Neuronal stem cell (in vitro differentiated cells): ENCODE results near the gene PDE10A.
"Not testable (repeated sequence)": the region's sequence is repeated elsewhere in the genome, so short reads cannot be mapped to it uniquely, and the experiment has no call there.

Source experiments
- DNase-seq: peaks from one replicate; pipeline ENCODE4 v3.0.0-alpha.2; 2013; ENCODE audit warnings: low spot score
- H2AFZ ChIP-seq: one replicate; pipeline ENCODE4 v1.6.1; 2013; ENCODE audit warnings: mild to moderate bottlenecking, low read length, inconsistent platforms
- H2AK5ac ChIP-seq: 2 replicates; pipeline ENCODE4 v1.6.1; 2013; ENCODE audit warnings: low read depth, mild to moderate bottlenecking, inconsistent platforms, low read length, moderate library complexity, mixed read lengths
- H2BK120ac ChIP-seq: 2 replicates; pipeline ENCODE4 v1.6.1; 2013; ENCODE audit warnings: low read depth, mild to moderate bottlenecking, inconsistent platforms, low read length, moderate library complexity, mixed read lengths
- H2BK12ac ChIP-seq: one replicate; pipeline ENCODE4 v1.6.1; 2013; ENCODE audit warnings: low read length, inconsistent platforms
- H2BK15ac ChIP-seq: 2 replicates; pipeline ENCODE4 v1.6.1; 2013; ENCODE audit warnings: mild to moderate bottlenecking, low read length, inconsistent platforms, mixed read lengths
- H2BK5ac ChIP-seq: one replicate; pipeline ENCODE4 v1.6.1; 2013; ENCODE audit warnings: inconsistent platforms, mild to moderate bottlenecking, low read length, moderate library complexity
- H3K14ac ChIP-seq: one replicate; pipeline ENCODE4 v1.6.1; 2013; ENCODE audit warnings: low read length, inconsistent platforms
- H3K18ac ChIP-seq: 2 replicates; pipeline ENCODE4 v1.6.1; 2013; ENCODE audit warnings: low read length, inconsistent platforms
- H3K23ac ChIP-seq: 2 replicates; pipeline ENCODE4 v1.6.1; 2013; ENCODE audit warnings: low read depth, mild to moderate bottlenecking, mixed read lengths, low read length, inconsistent platforms; ENCODE audit not compliant: poor library complexity
- H3K27ac ChIP-seq: replicated peaks from 3 replicates; pipeline ENCODE4 v1.5.1; 2013; ENCODE audit warnings: low read length, inconsistent platforms
- H3K27me3 ChIP-seq, 3 experiments: 2 replicates each; pipeline ENCODE4 v1.6.1; 2013; ENCODE audit warnings: low read length in 3 of 3, mild to moderate bottlenecking in 2 of 3, inconsistent platforms in 1 of 3, low read depth in 1 of 3, mixed read lengths in 1 of 3, moderate library complexity in 1 of 3; ENCODE audit not compliant: control insufficient read depth in 3 of 3, insufficient read depth in 3 of 3
- H3K36me3 ChIP-seq, 2 donors: replicated peaks in 1 of 2; 2 replicates each; pipeline ENCODE4 v1.6.1; 2013; ENCODE audit warnings: low read length in 2 of 2; ENCODE audit not compliant: control insufficient read depth in 2 of 2, insufficient read depth in 2 of 2
- H3K4ac ChIP-seq: 2 replicates; pipeline ENCODE4 v1.6.1; 2013; ENCODE audit warnings: inconsistent platforms, mild to moderate bottlenecking, low read length, moderate library complexity
- H3K4me1 ChIP-seq, 2 donors: 1 replicate in 1 of 2; 2 replicates in 1 of 2; pipeline ENCODE4 v1.6.1; 2013; ENCODE audit warnings: low read length in 2 of 2, low read depth in 1 of 2; ENCODE audit not compliant: control insufficient read depth in 2 of 2, insufficient read depth in 1 of 2
- H3K4me2 ChIP-seq: one replicate; pipeline ENCODE4 v1.6.1; 2013; ENCODE audit warnings: mild to moderate bottlenecking, low read length, inconsistent platforms; ENCODE audit not compliant: insufficient read depth, poor library complexity, severe bottlenecking
- H3K4me3 ChIP-seq, 2 donors: 2 replicates each; pipeline ENCODE4 v1.5.1; 2013; ENCODE audit warnings: low read length in 2 of 2, mild to moderate bottlenecking in 2 of 2, inconsistent platforms in 1 of 2, moderate library complexity in 1 of 2
- H3K79me1 ChIP-seq: one replicate; pipeline ENCODE4 v1.6.1; 2013; ENCODE audit warnings: low read depth, mild to moderate bottlenecking, inconsistent platforms, low read length, moderate library complexity
- H3K9ac ChIP-seq: one replicate; pipeline ENCODE4 v1.6.1; 2013; ENCODE audit warnings: mild to moderate bottlenecking, low read depth, low read length, inconsistent platforms; ENCODE audit not compliant: poor library complexity
- H3K9me3 ChIP-seq, 2 donors: replicated peaks in 1 of 2; 2 replicates each; pipeline versions ENCODE3 to v1.6.1; 2013; ENCODE audit warnings: low read length in 2 of 2, mild to moderate bottlenecking in 2 of 2, inconsistent platforms in 1 of 2, low read depth in 1 of 2, mixed read lengths in 1 of 2, moderate library complexity in 1 of 2; ENCODE audit not compliant: control insufficient read depth in 2 of 2, insufficient read depth in 1 of 2
- H4K8ac ChIP-seq: one replicate; pipeline ENCODE4 v1.6.1; 2013; ENCODE audit warnings: low read depth, mild to moderate bottlenecking, inconsistent platforms, low read length, moderate library complexity
- H4K91ac ChIP-seq: one replicate; pipeline ENCODE4 v1.6.1; 2013; ENCODE audit warnings: low read length, low read depth, mild to moderate bottlenecking, inconsistent platforms; ENCODE audit not compliant: poor library complexity
- WGBS, 2 donors: extraction: QIAGEN DNeasy Blood & Tissue Kit; methylation state at CpG; one replicate each; pipeline ENCODE4 v1.1.7; 2013; ENCODE audit warnings: missing lambda C conversion rate in 2 of 2, mixed read lengths in 1 of 2; ENCODE audit not compliant: insufficient read length in 2 of 2, insufficient replicate concordance in 1 of 2; ENCODE audit errors: extremely low coverage in 2 of 2; 5-methylcytosine and 5-hydroxymethylcytosine counted together

Gene PDE10A

DNA sequence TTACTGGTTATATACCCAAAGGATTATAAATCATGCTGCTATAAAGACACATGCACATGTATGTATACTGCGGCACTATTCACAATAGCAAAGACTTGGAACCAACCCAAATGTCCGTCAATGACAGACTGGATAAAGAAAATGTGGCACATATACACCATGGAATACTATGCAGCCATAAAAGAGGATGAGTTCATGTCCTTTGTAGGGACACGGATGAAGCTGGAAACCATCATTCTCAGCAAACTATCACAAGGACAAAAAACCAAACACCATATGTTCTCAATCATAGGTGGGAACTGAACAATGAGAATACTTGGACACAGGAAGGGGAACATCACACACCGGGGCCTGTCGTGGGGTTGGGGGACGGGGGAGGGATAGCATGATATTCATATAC lies 104.9 kb downstream of the PDE10A start:
- not testable (repeated sequence) for H3K4me1 ChIP-seq, H3K27me3 ChIP-seq, H3K4ac ChIP-seq, H3K18ac ChIP-seq, H2BK12ac ChIP-seq, DNase-seq, H4K8ac ChIP-seq, H3K14ac ChIP-seq, H4K91ac ChIP-seq, H3K79me1 ChIP-seq, H3K4me2 ChIP-seq, H2AFZ ChIP-seq, H3K36me3 ChIP-seq, H2BK120ac ChIP-seq, H2BK15ac ChIP-seq, H3K23ac ChIP-seq, H3K27ac ChIP-seq, H2AK5ac ChIP-seq, H3K4me3 ChIP-seq, H3K9ac ChIP-seq, H2BK5ac ChIP-seq
- peaks cover 7 to 31% of the 10 kb centered on the region in 2 donors for H3K9me3 ChIP-seq
- WGBS, 2 donors = no CpG with 5 or more reads among the region's 6 CpGs

DNA sequence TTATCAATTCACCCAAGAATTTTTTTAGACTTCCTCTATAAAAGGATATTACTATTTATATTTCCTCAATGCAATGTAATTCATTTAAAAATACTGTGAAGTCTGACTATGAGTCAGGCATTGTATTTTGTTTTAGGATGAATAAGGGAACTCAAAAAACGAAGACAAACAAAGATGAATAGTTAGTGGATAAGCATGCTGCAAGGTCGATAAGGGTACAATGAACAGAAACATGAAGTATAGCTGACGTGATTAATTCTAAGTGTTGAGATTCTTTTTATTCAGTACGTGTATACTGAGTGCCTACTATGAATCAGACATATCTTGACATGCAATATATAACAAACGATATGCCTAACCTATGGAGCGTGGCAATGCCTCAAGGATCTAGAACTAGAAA lies 105.4 kb downstream of the PDE10A start:
- no peak overlapping the region for H2BK5ac ChIP-seq
- H3K9me3 ChIP-seq = peaks cover 7 to 31% of the 10 kb centered on the region in 2 donors
- H4K8ac ChIP-seq = no peak overlapping the region

DNA sequence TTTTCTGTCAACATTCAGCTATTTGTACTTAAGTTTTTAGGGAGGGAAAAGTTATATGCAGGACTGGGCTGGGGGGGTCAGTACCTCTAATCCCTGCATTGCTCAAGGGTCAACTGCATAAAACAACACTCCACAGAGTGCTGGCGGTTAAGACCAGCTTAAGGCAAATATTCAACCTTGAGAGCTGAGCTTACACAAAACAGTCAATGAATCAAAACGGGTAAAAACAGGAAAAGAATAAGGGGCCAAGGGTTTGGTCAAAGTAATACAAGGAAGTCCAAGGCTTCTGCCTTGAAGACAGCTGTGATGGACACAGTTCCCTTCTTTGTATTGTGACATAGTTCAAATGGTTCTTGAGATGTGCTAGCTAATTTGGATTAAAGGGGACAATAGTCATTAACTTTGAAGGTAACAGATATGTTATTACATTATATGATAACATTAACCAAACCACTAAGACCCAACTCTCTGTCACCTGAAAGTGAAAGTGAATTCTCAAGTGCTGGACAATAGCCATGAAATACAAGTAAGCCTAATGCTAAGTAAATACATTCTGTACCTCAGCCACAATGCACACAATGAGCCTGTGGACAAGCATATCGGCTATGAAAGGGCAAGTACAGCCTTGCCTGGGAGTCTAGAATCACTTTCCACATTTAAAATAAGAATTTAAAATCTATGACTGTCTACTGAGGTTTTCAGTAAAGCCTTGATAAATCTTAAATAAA lies 106.8 kb downstream of the PDE10A start:
- no peak overlapping the region for H4K91ac ChIP-seq
- H2BK5ac ChIP-seq = no peak overlapping the region
- no peak overlapping the region for H3K9ac ChIP-seq
- H3K9me3 ChIP-seq = peaks cover 7 to 27% of the 10 kb centered on the region in 2 donors
- no peak overlapping the region for H2BK12ac ChIP-seq
- no peak overlapping the region for H2BK120ac ChIP-seq
- peaks cover 0 to 3% of the 10 kb centered on the region in 2 donors for H3K36me3 ChIP-seq
- no peak overlapping the region for H3K27ac ChIP-seq
- no peak overlapping the region for H3K14ac ChIP-seq
- no peaks in the 10 kb centered on the region for H3K27me3 ChIP-seq
- no CpG with 5 or more reads among the region's 3 CpGs for WGBS, 2 donors
- H2BK15ac ChIP-seq = no peak overlapping the region
- H2AK5ac ChIP-seq = no peak overlapping the region
- H3K4ac ChIP-seq = no peak overlapping the region
- no peaks in the 10 kb centered on the region for H3K79me1 ChIP-seq
- no peak overlapping the region for H3K4me3 ChIP-seq
- no peak overlapping the region for H3K4me2 ChIP-seq
- no peak overlapping the region for H3K18ac ChIP-seq
- H3K23ac ChIP-seq = no peak overlapping the region
- no peaks in the 10 kb centered on the region for H3K4me1 ChIP-seq
- H4K8ac ChIP-seq = no peak overlapping the region
- no peak for DNase-seq
- H2AFZ ChIP-seq = no peak overlapping the region

More for the DNA sequence above, 105.4 kb downstream of the PDE10A start:
- no peak overlapping the region for H3K9ac ChIP-seq
- no peaks in the 10 kb centered on the region for H3K4me1 ChIP-seq
- H4K91ac ChIP-seq = no peak overlapping the region
- no peak overlapping the region for H3K18ac ChIP-seq
- no CpG with 5 or more reads among the region's 6 CpGs for WGBS, 2 donors
- H3K4me3 ChIP-seq = no peak overlapping the region
- H3K27ac ChIP-seq = no peak overlapping the region
- no peaks in the 10 kb centered on the region for H3K79me1 ChIP-seq
- H2BK15ac ChIP-seq = no peak overlapping the region
- H3K27me3 ChIP-seq = no peaks in the 10 kb centered on the region
- no peak overlapping the region for H2AK5ac ChIP-seq
- no peak overlapping the region for H3K4ac ChIP-seq
- no peak overlapping the region for H2AFZ ChIP-seq
- no peak overlapping the region for H2BK12ac ChIP-seq
- no peak overlapping the region for H3K23ac ChIP-seq
- H3K4me2 ChIP-seq = no peak overlapping the region
- H2BK120ac ChIP-seq = no peak overlapping the region
- H3K36me3 ChIP-seq = peaks cover 0 to 6% of the 10 kb centered on the region in 2 donors
- H3K14ac ChIP-seq = no peak overlapping the region
- no peak for DNase-seq

DNA sequence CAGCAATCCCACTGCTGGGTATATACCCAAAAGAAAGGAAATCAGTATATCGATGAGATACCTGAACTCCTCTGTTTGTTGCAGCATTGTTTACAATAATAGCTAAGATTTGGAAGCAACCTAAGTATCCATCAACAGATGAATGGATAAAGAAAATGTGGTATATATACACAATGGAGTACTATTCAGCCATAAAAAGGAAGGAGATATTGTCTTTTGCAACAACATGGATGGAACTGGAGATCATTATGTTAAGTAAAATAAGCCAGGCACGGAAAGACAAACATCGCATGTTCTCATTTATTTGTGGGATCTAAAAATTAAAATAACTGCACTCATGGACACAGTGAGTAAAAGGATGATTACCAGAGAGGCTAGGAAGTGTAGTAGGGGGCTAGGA lies 108.4 kb downstream of the PDE10A start:
- WGBS, 2 donors = no CpG with 5 or more reads among the region's 3 CpGs
- H3K14ac ChIP-seq, H3K9ac ChIP-seq: not testable (repeated sequence)

More for the DNA sequence above, 108.4 kb downstream of the PDE10A start:
- not testable (repeated sequence) for H2AFZ ChIP-seq, DNase-seq, H3K27ac ChIP-seq, H3K23ac ChIP-seq, H3K79me1 ChIP-seq, H2BK120ac ChIP-seq, H3K18ac ChIP-seq, H3K36me3 ChIP-seq, H3K27me3 ChIP-seq, H4K91ac ChIP-seq, H2BK15ac ChIP-seq, H3K4me2 ChIP-seq, H2BK5ac ChIP-seq, H3K4ac ChIP-seq, H3K4me1 ChIP-seq, H3K4me3 ChIP-seq, H2BK12ac ChIP-seq, H2AK5ac ChIP-seq, H4K8ac ChIP-seq
- H3K9me3 ChIP-seq = peaks cover 2 to 13% of the 10 kb centered on the region in 2 donors
